WTC11 (cell line): ENCODE measurements around the gene SLC17A4. TPM values are rescaled to one million over a fixed set of nuclear protein-coding genes. Genes with fewer than 3 reads are reported as not detected.

Experiments used
- ATAC-seq: fragments of 200-7000 bp; cut with Tn5 transposase; 2 replicates; pipeline ENCODE4 v1.10.0; 2021; ENCODE audit warnings: mild to moderate bottlenecking, moderate library complexity
- CTCF ChIA-PET: fragments of 300-600 bp; sonication (Branson Sonifier 250); formaldehyde crosslinking; loops from one replicate; lab custom pipeline; 2021; ENCODE audit warnings: antibody characterized with exemption; lab: Charles Lee
- POLR2A ChIA-PET: fragments of 350-600 bp; sonication (Branson Sonifier 250); formaldehyde crosslinking; loops from one replicate; lab custom pipeline; 2021; ENCODE audit warnings: antibody characterized with exemption; lab: Charles Lee
- DNase-seq: peaks from one replicate; pipeline ENCODE4 v3.0.0; 2021; ENCODE audit warnings: low spot score
- H3K27ac Mint-ChIP-seq: 2 replicates; pipeline ENCODE4 v1.8.0; 2021; ENCODE audit warnings: mixed read lengths
- H3K27me3 Mint-ChIP-seq: 2 replicates; pipeline ENCODE4 v1.8.0; 2021; ENCODE audit warnings: low read depth, mild to moderate bottlenecking, moderate library complexity, mixed read lengths
- H3K36me3 Mint-ChIP-seq: 2 replicates; pipeline ENCODE4 v1.8.0; 2021; ENCODE audit warnings: mixed read lengths
- H3K4me1 Mint-ChIP-seq: 2 replicates; pipeline ENCODE4 v1.8.0; 2022; ENCODE audit warnings: mixed read lengths
- H3K4me3 Mint-ChIP-seq: 2 replicates; pipeline ENCODE4 v1.8.0; 2021; ENCODE audit warnings: mild to moderate bottlenecking, moderate library complexity, mixed read lengths
- H3K9me3 Mint-ChIP-seq: 2 replicates; pipeline ENCODE4 v1.8.0; 2021; ENCODE audit warnings: mixed read lengths
- ATF2 ChIP-seq: sonication (generic); formaldehyde crosslinking; IDR thresholded peaks from 2 replicates; pipeline ENCODE4 v1.8.1; 2022; ENCODE audit warnings: low read depth, missing genetic modification reagents, borderline replicate concordance
- CTCF ChIP-seq: fragments of 200-600 bp; IDR thresholded peaks from 2 replicates; pipeline ENCODE4 v1.8.0; 2022; ENCODE audit warnings: antibody characterized with exemption
- ETV6 ChIP-seq: sonication (generic); formaldehyde crosslinking; IDR thresholded peaks from 2 replicates; pipeline ENCODE4 v1.8.1; 2022; ENCODE audit warnings: mild to moderate bottlenecking, missing genetic modification reagents
- MAX ChIP-seq: sonication (generic); formaldehyde crosslinking; IDR thresholded peaks from 2 replicates; pipeline ENCODE4 v1.8.0; 2022; ENCODE audit warnings: mild to moderate bottlenecking, missing genetic modification reagents
- MXD4 ChIP-seq: fragments of 250-450 bp; sonication (Bioruptor Pico); IDR thresholded peaks from 2 replicates; pipeline ENCODE4 v1.8.0; 2021; ENCODE audit warnings: mild to moderate bottlenecking, moderate library complexity, borderline replicate concordance
- RELA ChIP-seq: sonication (generic); formaldehyde crosslinking; IDR thresholded peaks from 2 replicates; pipeline ENCODE4 v1.8.1; 2022; ENCODE audit warnings: missing genetic modification reagents, mild to moderate bottlenecking, borderline replicate concordance
- STAT6 ChIP-seq: sonication (generic); formaldehyde crosslinking; conservative IDR thresholded peaks from 2 replicates; pipeline ENCODE4 v1.8.1; 2023; ENCODE audit warnings: mild to moderate bottlenecking, low read depth, missing genetic modification reagents, moderate library complexity
- ZNF232 ChIP-seq: sonication (generic); formaldehyde crosslinking; IDR thresholded peaks from 2 replicates; pipeline ENCODE4 v1.8.0; 2022; ENCODE audit warnings: mild to moderate bottlenecking, missing genetic modification reagents
- ZNF423 ChIP-seq: fragments of 250-450 bp; sonication (Bioruptor Pico); IDR thresholded peaks from 2 replicates; pipeline ENCODE4 v2.1.2; 2022; ENCODE audit warnings: mild to moderate bottlenecking, moderate library complexity
- ZNF512 ChIP-seq: sonication (generic); formaldehyde crosslinking; IDR thresholded peaks from 2 replicates; pipeline ENCODE4 v1.8.1; 2022; ENCODE audit warnings: missing genetic modification reagents, borderline replicate concordance
- ZNF671 ChIP-seq: fragments of 250-450 bp; sonication (Bioruptor Pico); IDR thresholded peaks from 2 replicates; pipeline ENCODE4 v1.8.0; 2021; ENCODE audit warnings: mild to moderate bottlenecking
- total RNA-seq: library from RNA; stranded (reverse); gene quantifications from 3 replicates; pipeline ENCODE4 v1.2.3, GENCODE V29; 2021
- TF ChIP-seq, protein P1 (sequence below): sonication (generic); formaldehyde crosslinking; IDR thresholded peaks from 2 replicates; pipeline ENCODE4 v1.8.1; 2023; ENCODE audit warnings: mild to moderate bottlenecking, missing genetic modification reagents

The SLC17A4 gene
- total RNA-seq, 1 experiment from 2014 or later: not detected

GRCh38 chr6:25756382-25757363 is 2.1 kb downstream of the SLC17A4 start:
- CTCF ChIA-PET: no interaction called here

More at GRCh38 chr6:25756382-25757363, 2.1 kb downstream of the SLC17A4 start:
- no peak overlapping the region for H3K4me3 Mint-ChIP-seq
- POLR2A ChIA-PET: no interaction called here
- no peaks in the 10 kb centered on the region for H3K36me3 Mint-ChIP-seq
- ATAC-seq (no peak), DNase-seq (no peak)
- no peaks in the 10 kb centered on the region for H3K4me1 Mint-ChIP-seq
- no peaks in the 10 kb centered on the region for H3K9me3 Mint-ChIP-seq
- H3K27me3 Mint-ChIP-seq: no peaks in the 10 kb centered on the region
- H3K27ac Mint-ChIP-seq: no peak overlapping the region
- TF ChIP-seq ATF2 (no peak), RELA (CRISPR knock-in tag) (no peak), ETV6 (CRISPR knock-in tag) (no peak), ZNF232 (CRISPR knock-in tag) (no peak), CTCF (no peak), STAT6 (CRISPR knock-in tag) (no peak), ZNF671 (CRISPR knock-in tag) (no peak), ZNF512 (CRISPR knock-in tag) (no peak), ZNF423 (CRISPR knock-in tag) (no peak), MXD4 (CRISPR knock-in tag) (no peak), MAX (CRISPR knock-in tag) (no peak)
- TF ChIP-seq, protein P1, sequence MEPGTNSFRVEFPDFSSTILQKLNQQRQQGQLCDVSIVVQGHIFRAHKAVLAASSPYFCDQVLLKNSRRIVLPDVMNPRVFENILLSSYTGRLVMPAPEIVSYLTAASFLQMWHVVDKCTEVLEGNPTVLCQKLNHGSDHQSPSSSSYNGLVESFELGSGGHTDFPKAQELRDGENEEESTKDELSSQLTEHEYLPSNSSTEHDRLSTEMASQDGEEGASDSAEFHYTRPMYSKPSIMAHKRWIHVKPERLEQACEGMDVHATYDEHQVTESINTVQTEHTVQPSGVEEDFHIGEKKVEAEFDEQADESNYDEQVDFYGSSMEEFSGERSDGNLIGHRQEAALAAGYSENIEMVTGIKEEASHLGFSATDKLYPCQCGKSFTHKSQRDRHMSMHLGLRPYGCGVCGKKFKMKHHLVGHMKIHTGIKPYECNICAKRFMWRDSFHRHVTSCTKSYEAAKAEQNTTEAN (CRISPR knock-in tag): no peak
